Stimulated activated CD4-positive, alpha-beta T cell treated with anti-CD3 and anti-CD28 coated beads, Interleukin-4, amount 100 ng/mL, for 48 hours (primary cell): ENCODE data around the gene DCN.
"Not testable (repeated sequence)": the region's sequence is repeated elsewhere in the genome, so short reads cannot be mapped to it uniquely, and the experiment has no call there.

ENCODE experiments used
- DNase-seq, 2 donors: peaks; one replicate each; pipeline ENCODE4 v3.0.0-alpha.2; 2020; ENCODE audit warnings: low read depth in 2 of 2

Gene DCN, protein sequence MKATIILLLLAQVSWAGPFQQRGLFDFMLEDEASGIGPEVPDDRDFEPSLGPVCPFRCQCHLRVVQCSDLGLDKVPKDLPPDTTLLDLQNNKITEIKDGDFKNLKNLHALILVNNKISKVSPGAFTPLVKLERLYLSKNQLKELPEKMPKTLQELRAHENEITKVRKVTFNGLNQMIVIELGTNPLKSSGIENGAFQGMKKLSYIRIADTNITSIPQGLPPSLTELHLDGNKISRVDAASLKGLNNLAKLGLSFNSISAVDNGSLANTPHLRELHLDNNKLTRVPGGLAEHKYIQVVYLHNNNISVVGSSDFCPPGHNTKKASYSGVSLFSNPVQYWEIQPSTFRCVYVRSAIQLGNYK

DNA sequence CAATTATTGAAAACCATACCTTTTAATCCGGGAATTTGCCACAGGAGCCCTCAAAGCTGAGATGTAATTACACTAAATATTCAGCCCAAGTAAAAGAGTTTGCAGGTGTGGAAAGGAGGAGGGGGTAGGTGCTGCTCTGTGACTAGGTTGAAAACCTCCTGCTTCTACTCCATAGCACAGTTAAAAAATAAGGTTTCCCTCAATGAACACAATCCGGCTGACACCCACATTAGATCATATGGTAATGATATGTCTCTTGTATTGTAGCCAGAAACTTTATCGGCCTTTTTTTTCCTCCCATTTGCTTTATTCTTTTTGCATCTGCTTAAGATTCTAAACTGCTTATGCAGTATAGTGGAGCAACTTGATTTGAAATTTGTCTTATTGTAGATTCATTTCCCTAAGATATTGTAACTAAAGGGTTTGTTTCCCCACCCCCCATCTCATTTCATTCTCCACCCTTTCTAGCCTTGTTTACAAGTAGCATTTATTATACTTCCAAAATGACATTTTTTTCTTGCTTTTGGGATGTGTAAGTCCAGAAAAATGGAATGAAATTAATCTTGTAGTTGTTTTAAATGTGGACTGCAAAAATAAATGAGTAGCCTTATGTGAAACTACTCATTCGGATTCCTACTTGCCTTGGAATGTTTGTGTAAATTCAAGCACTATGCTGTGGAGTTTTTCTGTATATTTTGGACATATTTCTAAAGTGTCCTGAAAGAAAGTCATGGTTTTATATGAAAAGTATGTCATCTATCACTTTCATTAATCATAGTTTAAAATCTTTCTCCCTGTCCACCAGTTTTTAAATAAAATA is at the start of gene DCN:
TSS of gene DCN (minus strand) at position 182 of the 820 bp plus-strand sequence. CDS start 4,265 bp downstream, outside the sequence.
- no peak for DNase-seq

DNA sequence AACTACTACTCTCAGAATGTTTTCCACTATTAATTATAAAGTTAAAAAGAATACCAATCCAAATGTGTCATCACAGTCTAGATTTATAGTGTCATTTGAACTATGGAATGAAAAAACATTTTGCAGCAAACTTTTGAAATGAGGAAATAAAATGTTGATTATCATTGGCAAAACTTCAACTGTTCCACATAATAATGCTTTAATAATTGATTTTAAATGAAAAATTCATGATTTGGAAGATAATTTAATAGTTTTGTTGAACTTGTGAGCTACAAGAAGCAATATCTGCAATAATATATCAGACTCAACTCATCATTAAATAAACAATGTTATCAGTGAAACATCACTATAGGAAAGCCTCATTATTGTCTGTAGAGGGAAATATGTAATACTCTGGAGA is 48.2 kb upstream of the DCN start:
- DNase-seq = no peak

DNA sequence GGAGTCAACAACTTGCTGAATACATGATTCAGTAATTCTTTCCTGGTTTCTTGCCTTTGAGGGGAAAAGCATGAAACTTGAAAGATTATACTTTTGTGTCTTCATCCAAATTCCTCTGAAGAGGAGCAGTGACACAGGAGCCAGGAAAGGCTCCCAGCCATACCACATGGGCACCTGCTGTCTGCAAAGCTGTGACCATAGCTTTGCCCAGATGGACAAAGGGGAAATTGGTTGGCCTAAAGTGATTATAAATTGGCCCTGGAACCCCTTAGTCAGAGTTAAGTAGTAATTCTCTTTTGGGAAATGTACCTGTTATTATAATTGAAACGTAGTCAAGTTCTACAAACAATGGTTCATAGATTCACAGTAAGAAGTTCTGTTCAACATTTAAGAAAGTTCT is 44.3 kb upstream of the DCN start:
- no peak for DNase-seq

DNA sequence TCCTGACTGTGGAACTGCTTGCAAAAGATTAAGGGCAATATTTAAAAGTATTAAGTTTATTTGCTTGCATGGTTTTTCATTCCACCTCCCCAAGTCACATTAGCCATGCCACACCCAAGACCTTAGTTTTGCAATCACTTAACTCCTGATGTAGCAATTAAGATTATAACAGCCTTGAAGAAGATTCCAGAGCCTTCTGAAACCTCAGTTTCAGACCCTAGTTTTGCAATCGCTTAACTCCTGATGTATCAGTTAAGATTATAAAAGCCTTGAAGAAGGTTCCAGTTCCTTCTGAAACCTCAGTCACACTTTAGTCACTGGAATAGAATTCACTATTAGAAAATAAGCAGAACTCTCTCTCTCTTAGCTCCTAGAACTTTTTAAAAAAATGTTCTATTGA is 42.7 kb upstream of the DCN start:
- no peak for DNase-seq

DNA sequence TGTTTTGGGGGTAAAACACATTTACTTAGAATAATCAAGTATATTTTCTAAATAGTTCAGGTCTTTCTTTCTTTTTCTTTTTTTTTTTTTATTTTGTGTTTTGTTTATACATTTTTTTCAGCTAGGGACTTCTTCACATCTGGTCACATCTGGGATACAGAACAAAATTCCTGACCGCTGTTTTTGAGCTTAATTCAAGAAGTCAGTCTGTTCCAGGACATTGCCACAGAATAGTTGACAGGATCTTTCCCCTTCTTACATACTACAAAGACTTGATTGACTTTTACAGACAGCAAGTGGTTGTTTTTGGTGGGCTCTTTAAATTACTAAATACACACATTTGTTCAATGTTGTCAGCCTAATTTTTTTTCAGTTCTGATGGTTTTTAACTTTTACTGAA is 41.8 kb upstream of the DCN start:
- no peak for DNase-seq

DNA sequence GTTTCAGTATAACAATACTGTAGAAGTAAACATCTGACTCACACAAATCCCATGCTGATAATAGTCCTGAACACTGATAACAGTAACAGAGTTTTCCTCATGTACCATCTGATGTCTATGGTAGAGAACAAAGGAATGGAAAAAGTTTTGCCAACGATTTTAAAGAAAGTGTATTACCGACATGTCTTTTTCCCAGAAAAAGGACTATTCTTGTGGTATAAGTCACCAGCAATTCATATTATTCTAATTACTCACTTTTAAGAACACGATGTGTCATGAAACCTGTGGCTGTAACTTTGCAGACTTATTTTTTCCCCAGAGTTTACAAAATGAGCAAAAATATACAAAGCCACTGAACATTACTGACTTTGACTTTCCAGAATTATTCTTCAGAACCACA is 40.1 kb upstream of the DCN start:
- no peak for DNase-seq

DNA sequence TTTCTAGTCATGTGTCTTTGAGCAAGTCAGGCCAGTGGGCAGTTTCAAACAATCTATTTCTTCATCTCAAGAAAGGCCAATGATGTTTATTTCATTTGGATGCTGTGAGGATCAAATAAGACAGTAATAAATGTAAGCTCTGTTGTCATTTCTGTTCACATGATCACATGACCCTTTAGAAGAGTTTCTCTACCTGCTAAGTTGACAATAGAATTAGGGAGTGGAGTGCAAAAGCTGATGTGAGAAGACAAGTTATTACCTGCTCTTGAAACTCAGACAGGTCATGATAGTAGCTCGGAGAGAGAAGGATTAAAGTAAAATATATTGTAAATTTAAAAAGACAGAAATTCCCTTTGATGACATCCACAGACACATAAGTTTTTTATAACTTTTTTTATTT is 37.3 kb upstream of the DCN start:
- DNase-seq = no peak

DNA sequence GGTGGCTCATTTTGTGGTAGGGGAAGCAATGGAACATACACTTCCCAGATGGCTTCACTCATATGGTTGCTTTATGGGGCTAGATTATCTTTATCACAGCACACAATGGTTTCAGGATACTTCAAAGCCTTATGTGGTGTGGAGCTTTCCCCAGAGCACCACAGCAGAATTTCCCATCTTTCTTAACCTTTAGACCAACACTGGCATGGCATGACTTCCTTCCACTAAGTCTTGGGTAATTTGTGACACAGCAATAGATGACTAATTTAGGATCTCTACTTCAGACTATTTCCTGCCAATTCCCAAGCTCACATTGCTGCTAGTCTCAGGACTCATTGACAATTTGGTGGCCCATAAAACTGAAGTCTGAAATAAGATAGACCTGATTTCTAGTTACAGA is 36.9 kb upstream of the DCN start:
- no peak for DNase-seq

DNA sequence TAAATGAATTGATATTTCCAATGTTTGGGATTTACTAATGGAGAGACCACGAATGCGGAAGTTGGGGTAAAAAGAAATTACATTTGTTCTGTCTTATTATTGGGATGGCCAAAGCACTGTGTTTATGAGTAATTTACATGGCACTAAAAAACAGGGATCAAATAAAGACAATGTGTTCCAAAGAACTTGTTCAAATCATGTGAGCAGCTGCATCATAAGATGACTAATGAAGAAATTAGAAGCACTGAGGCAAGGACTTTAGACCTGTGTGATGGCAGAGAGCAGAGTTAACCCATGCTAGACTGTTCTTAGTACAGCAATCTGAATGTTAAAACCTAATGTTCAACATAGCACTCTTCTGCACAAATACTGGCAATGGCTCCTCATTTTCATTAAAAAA is 34.3 kb upstream of the DCN start:
- DNase-seq = no peak

DNA sequence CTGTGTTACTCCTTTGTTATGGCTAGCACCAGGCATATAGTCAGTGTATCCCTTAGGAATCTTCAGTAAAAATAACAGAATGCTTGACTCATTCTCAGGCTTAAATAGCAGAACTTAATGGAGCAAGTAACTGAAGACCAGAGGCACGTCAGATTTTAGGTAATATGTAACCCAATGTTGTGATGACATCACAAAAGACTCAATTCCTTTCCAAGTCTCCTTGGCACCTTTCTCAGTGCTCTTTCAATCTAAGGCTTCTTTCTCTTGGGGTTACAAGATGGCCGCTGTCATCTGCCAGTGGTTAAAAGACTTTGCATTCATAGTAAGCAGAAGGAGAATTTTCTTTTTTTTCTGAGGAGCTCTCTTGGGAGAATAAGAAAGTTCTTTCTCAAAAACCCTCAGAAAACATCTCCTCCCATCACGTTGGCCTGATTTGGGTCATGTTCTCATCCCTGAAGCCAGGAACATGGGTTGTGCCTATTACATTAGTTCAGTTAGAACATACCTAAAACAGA is 33.4 kb upstream of the DCN start:
- DNase-seq = no peak

DNA sequence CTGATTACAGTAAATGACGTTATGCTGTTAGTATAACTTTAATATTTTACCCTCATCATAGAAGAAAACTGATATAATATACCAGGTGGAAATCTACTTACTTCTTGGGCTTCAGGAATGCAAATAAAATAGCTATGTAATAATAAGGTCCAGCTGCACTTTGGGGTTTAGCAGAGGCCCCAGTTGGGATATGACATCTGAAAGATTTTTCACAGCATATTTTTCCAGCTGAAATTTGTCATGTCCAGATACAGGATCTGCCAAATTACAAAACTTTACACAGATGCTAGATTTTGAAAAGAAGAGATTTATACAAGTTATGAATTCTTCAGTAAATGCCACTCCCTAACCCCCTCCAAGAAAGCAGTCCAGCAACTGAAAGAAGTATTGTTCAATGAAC is 29.2 kb upstream of the DCN start:
- DNase-seq = no peak

DNA sequence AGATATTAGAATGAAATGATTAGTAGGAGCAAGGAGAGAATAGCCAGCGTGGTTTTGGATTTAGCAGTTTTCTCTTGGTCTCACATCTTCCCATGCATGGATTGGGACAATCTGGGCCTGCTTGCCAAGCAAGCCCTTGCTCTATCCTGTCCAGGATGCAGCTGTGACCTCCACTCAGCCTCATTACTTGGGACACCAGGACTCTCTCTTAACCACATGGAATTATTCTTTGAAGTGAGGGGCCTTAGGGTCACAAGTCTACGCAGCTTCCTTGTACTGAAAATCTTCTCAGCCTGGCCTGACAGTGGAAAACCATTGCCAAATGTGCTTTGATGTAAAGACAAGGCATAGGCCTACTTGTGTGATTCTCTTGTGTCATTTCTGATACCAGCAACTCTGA is 28.0 kb upstream of the DCN start:
- DNase-seq = no peak

DNA sequence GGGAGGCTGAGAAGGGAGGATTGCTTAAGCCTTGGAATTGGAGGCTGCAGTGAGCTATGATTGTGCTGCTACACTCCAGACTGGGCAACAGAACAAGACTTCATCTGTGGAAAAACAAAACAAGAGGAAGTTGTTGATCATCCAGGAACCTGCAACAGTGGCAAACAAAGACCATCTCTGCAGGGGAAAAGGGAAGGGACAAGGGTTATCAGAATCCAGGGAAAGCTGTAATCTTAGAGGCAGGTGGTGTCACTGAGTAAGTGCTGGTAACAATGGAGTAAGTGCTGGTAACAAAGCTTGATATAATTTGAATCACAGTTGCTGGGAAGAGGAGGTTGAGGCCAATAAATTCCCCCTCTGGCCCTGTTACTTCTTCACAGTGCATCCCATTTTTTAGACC is 27.5 kb upstream of the DCN start:
- DNase-seq = no peak

DNA sequence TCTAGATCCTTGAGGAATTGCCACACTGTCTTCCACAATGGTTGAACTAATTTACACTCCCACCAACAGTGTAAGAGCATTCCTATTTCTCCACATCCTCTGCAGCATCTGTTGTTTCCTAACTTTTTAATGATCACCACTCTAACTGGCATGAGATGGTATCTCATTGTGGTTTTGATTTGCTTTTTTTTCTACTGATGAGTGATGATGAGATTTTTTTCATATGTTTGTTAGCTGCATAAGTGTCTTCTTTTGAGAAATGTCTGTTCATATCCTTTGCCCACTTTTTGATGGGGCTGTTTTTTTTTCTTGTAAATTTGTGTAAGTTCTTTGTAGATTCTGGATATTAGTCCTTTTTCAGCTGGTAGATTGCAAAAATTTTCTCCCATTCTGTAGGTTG is 24.7 kb upstream of the DCN start:
- not testable (repeated sequence) for DNase-seq

DNA sequence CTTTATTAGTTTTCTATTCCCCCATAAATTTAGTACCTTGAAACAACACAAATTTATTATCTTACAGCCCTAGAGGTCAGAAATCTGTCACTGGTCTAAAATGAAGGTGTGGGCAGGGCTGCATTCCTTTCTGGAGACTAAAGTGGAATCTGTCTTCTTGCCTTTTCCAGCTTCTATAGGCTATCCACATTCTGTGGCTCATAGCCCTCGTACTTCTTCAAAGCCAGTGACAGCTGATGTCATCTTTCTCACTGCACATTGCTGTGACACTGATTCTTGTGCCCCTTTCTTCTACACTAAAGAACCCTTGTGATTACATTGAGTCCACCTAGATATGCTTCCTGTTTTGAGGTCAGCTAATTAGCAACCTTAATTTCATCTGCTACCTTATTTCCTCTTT is 23.2 kb upstream of the DCN start:
- DNase-seq = no peak

DNA sequence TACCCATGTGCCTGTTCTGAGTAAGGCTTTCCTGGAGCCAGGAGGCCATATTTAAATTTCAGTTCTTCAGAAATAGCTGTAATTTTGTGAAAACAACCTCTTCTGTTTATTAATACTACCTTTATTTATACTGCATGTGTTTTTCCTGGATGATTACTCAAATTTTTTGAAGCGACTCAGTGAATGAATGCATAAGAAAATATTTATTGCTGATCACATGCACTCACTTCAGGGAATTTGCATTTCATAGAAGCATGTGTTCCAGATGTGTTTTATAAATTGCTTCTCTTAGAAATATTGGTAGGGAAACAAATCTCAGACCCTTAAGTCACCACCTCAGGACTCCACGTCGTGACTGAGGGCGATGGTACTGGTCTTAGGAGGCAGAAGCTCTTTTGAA is 21.8 kb upstream of the DCN start:
- no peak for DNase-seq

DNA sequence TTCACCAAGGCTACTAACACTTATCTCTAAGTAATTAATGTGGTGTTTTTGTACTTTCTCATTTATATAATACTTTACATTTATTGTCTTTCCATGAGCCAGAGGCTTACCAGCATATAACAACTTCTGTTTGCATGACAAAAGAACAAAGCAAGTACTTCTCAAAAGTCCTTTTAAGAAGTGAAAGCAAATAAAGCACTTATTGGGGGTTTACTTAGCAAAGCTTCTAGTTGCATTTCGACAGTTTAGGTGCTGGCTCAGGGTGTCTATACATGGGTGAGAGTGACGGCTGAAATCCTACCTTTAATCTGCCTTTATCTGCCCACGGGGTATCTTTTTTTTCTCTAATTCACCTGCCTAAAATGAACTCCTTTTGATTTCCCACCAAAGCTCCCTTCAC is 21.0 kb upstream of the DCN start:
- no peak for DNase-seq

DNA sequence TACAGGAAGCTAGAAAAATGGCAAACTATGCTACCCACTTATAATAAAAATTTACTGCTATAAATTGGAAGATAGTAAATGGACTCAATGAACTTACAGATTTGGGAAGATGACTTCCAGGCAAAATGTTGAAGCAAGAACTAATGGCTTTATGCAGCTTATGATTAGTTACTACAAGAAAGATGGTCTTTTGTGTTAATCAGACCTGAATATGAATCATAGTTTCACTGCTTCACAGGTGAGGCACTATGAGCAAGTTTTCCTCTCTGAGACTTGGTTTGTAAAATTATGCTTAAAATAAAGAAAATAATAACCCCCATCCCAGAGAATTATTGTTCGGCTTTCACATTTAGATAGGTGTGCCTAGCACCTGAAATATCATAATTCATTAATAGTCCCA is 19.8 kb upstream of the DCN start:
- DNase-seq = no peak

DNA sequence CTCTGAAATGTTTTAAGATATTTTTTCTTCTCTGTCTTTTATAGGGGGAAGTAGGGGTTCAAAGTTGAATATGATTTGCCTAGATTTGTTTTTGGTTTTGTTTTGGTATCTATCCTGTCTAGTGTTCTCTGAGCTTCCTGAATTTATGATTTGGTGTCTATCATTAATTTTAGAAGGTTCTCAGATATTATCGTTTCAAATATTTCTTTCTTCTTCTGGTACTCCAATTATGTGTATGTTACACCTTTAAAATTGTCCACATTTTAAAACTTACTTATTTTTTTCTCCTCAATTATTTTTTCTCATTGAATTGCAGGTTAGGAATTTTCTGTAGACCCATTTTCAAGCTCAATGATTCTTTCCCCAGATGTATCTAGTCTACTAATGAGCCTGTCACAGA is 13.8 kb upstream of the DCN start:
- DNase-seq = no peak

DNA sequence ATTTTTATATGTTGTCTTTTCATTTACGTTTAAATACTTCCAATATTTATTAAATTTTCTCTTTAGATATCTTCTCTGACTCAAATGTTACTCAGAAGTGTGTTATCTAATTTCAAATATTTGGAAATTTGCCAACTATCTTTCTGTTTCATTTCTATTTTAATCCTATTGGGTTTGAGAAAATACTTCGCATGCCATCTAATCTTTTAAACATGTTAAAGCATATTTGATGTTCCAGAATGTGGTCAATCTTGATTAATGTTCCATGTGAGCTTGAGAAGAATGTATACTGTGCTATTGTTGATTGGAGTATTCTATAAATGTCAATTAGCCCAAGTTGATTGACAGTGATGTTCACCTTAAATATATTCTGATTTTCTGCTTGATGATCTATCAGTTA is 11.9 kb upstream of the DCN start:
- no peak for DNase-seq

DNA sequence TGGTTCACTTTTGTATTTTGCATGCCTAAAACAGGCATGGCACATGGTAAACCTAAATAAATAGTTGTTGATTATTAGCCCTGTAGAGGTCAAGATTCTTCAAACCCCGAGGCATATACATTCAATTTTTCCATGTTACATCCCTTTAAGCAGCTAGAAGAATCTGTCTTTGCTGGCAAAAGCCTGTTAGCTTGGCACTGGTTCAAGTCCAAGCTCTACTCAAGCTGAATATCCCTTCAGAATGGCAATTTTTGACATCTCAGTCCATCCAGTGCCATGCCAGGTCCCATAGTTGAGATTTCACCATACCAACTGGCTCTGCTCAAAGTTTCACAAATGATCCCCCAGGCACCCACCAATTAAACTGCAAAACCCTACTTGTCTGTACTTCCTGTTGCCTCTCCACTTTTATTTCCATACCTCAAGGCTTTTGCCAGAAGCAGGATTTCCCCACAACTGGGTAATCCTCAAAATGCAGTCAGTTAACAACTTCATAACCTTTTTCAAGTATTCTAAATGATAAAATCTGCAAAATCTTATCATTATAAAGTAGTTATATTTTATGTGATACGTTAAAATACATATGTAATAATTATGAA is 9.0 kb upstream of the DCN start:
- no peak for DNase-seq

DNA sequence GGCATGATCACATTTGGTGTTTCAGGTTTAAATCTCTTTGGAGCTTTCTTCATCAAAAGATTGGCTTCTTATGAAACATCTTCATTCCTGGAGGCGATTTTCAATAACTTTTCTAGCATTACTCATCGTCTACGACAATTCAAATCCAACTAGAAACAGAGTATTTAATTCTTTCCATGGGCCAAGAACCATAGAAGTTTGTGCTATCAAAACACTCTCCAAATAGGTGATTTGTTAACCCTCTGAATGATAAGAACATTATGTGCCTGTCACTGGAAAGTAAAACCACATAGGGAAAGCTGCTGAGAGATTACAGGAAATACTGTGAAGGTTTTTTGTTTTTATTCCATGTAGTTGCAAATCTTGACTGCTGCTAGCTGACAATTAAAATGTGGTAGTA is 6.9 kb upstream of the DCN start:
- no peak for DNase-seq

DNA sequence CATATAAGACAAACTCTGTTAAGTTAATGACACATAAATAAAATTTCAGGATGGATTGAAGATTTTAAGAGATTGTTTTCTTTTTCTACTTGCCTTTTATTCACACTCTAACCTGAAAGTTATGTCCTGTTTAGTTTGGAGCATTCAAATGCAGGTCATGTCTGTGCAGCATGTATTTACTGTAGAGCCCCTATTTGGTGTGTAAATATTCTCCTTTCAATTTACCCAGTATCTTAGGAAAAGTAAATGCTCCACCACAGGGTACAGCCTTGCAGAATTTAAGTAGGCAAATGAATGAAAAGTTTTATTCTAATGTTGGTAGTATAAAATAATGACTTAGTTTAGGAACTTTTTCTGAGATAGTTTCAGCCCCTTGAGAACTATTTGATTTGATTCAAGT is 6.2 kb upstream of the DCN start:
- no peak for DNase-seq
